CD4-positive, alpha-beta T cell (primary cell): ENCODE results near the gene PDLIM5. TPM values are rescaled to one million over a fixed set of nuclear protein-coding genes. Genes with fewer than 3 reads are reported as not detected.

Experiments used
- ATAC-seq: fragments of 200-7000 bp; cut with Tn5 transposase; one replicate; pipeline ENCODE4 v1.10.0; 2022; ENCODE audit warnings: mild to moderate bottlenecking; ENCODE audit not compliant: poor library complexity
- CTCF ChIA-PET: fragments of 350-600 bp; sonication (Branson Sonifier 250); formaldehyde crosslinking; loops from one replicate; lab custom pipeline; 2021; ENCODE audit warnings: antibody characterized with exemption, inconsistent platforms; lab: Charles Lee
- POLR2A ChIA-PET: fragments of 350-600 bp; sonication (Branson Sonifier 250); formaldehyde crosslinking; loops from one replicate; lab custom pipeline; 2021; ENCODE audit warnings: antibody characterized with exemption, inconsistent platforms; lab: Charles Lee
- DNase-seq, 14 experiments: peaks; one replicate each; pipeline ENCODE4 v3.0.0-alpha.2; 2013 to 2020; ENCODE audit warnings: mixed read lengths in 2 of 14
- H3K27ac ChIP-seq, 2 donors: one replicate each; pipeline versions ENCODE4 v1.5.1 to v1.7.0; 2013; ENCODE audit warnings: low read length in 2 of 2, low read depth in 1 of 2, mild to moderate bottlenecking in 1 of 2
- H3K27me3 ChIP-seq, 2 experiments: 1 replicate in 1 of 2; 2 replicates in 1 of 2; pipeline versions ENCODE4 v1.6.1 to v1.7.0; 2013; ENCODE audit warnings: low read length in 2 of 2, control low read depth in 1 of 2, mild to moderate bottlenecking in 1 of 2, moderate library complexity in 1 of 2; ENCODE audit not compliant: insufficient read depth in 2 of 2, control insufficient read depth in 1 of 2
- H3K36me3 ChIP-seq: one replicate; pipeline ENCODE4 v1.6.1; 2013; ENCODE audit warnings: low read length, control low read depth; ENCODE audit not compliant: insufficient read depth
- H3K4me1 ChIP-seq: one replicate; pipeline ENCODE4 v1.6.1; 2013; ENCODE audit warnings: low read length, control low read depth; ENCODE audit not compliant: insufficient read depth
- H3K4me3 ChIP-seq: one replicate; pipeline ENCODE4 v1.5.1; 2013; ENCODE audit warnings: mild to moderate bottlenecking, low read length, moderate library complexity
- H3K9me3 ChIP-seq, 2 experiments: 1 replicate in 1 of 2; 2 replicates in 1 of 2; pipeline versions ENCODE4 v1.6.1 to v1.7.0; 2013; ENCODE audit warnings: low read length in 2 of 2, mild to moderate bottlenecking in 2 of 2, control low read depth in 1 of 2, moderate library complexity in 1 of 2; ENCODE audit not compliant: control insufficient read depth in 1 of 2, insufficient read depth in 1 of 2
- H3K27ac Mint-ChIP-seq: one replicate; pipeline ENCODE4 v1.8.0; 2020; ENCODE audit warnings: mixed read lengths
- H3K27me3 Mint-ChIP-seq: one replicate; pipeline ENCODE4 v1.8.0; 2021; ENCODE audit warnings: mixed read lengths
- H3K36me3 Mint-ChIP-seq: one replicate; pipeline ENCODE4 v1.8.0; 2021; ENCODE audit warnings: low read depth, mixed read lengths
- H3K4me1 Mint-ChIP-seq: one replicate; pipeline ENCODE4 v1.8.0; 2021; ENCODE audit warnings: low read depth, mixed read lengths
- H3K4me3 Mint-ChIP-seq: one replicate; pipeline ENCODE4 v1.8.0; 2020; ENCODE audit warnings: mild to moderate bottlenecking, mixed read lengths
- H3K9me3 Mint-ChIP-seq: one replicate; pipeline ENCODE4 v1.8.0; 2020; ENCODE audit warnings: mixed read lengths
- CTCF ChIP-seq: fragments of 200-600 bp; IDR thresholded peaks from one replicate; pipeline ENCODE4 v1.8.0; 2022; ENCODE audit warnings: antibody characterized with exemption, mild to moderate bottlenecking
- intact Hi-C, 2 experiments: fragments of 100-400 bp; cut with DNase I in 1 of 2; cut with micrococcal nuclease in 1 of 2; formaldehyde crosslinking; loops; one replicate each; pipeline versions ENCODE4 v1.15.1 to v1.9.0; 2023 to 2025; cut with DNase I, micrococcal nuclease
- total RNA-seq, 174 experiments: library from RNA in 2 of 174; stranded (reverse) in 2 of 174; gene quantifications; one replicate each; pipeline ENCODE4 v1.2.3 and lab custom pipeline; 2021 to 2026

Gene PDLIM5
- total RNA-seq, 2 experiments from 2014 or later = 23.0 to 23.1 TPM

DNA sequence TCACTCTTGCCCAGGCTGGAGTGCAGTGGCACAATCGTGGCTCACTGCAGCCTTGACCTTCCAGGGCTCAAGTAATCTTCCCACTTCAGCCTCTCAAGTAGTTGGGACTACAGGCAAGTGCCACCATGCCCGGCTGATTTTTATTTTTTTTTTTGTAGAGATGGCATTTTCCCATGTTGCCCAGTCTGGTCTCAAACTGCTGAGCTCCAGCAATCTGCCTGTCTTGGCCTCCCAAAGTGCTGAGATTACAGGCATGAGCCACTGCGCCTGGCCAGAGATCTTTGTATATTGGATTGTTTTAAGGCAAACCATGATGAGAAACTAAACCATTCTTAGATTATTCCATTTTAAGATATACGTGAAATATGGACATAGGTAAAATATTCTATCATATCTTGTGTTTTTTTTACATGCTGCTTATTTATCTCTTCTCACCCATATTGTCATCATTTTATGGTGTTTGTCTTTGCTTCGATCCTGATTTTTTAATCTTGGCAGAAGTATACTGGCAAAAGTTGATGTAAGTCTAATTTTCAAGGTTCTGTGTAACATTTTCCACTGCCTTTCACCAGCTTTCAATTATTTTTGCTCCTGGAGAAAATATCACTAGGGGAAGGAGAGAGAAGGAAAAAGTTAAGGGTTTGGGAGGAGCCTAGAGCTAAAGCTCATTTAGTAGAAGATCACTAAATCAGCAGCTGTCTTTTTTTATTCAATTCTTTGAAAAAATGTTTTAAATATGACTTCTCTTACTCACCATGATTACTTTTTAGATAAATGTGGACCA, 27.8 kb downstream of the PDLIM5 start:
- H3K27ac ChIP-seq = no peak overlapping the region
- no peaks in the 10 kb centered on the region for H3K36me3 ChIP-seq
- H3K4me3 ChIP-seq = no peak overlapping the region
- no peaks in the 10 kb centered on the region for H3K9me3 Mint-ChIP-seq
- no peaks in the 10 kb centered on the region for H3K4me1 ChIP-seq
- H3K36me3 Mint-ChIP-seq = no peaks in the 10 kb centered on the region
- peaks cover 8% of the 10 kb centered on the region for H3K4me1 Mint-ChIP-seq
- TF ChIP-seq CTCF = no peak
- no peaks in the 10 kb centered on the region for H3K27me3 Mint-ChIP-seq
- no peaks in the 10 kb centered on the region for H3K27me3 ChIP-seq
- H3K9me3 ChIP-seq = no peaks in the 10 kb centered on the region
- ChIA-PET POLR2A (interaction anchor here (0.6 kb wide), 1 partner anchor 61 kb away, joined by 3 read pairs; no protein-coding TSS in a partner anchor), CTCF (interaction anchor here (0.7 to 1.0 kb wide), 2 partner anchors 52 to 177 kb away, joined by 3 to 4 read pairs; no protein-coding TSS in a partner anchor)
- no peak overlapping the region for H3K4me3 Mint-ChIP-seq
- intact Hi-C loops = no loop called here
- no peak for ATAC-seq
- no peak for DNase-seq
- no peak overlapping the region for H3K27ac Mint-ChIP-seq

- ChIA-PET POLR2A (interaction anchor here (0.6 kb wide), 1 partner anchor 62 kb away, joined by 3 read pairs; no protein-coding TSS in a partner anchor), CTCF (interaction anchor here (1.0 kb wide), 1 partner anchor 53 kb away, joined by 3 read pairs; no protein-coding TSS in a partner anchor)
- H3K36me3 ChIP-seq = no peaks in the 10 kb centered on the region
- intact Hi-C loops = no loop called here
- no peak for DNase-seq
- Mint-ChIP-seq H3K4me1 (peaks cover 15% of the 10 kb centered on the region), H3K36me3 (no peaks in the 10 kb centered on the region), H3K9me3 (no peaks in the 10 kb centered on the region), H3K27ac (no peak overlapping the region), H3K4me3 (no peak overlapping the region), H3K27me3 (no peaks in the 10 kb centered on the region)
- no peak for ATAC-seq
- H3K9me3 ChIP-seq = no peaks in the 10 kb centered on the region
- H3K27me3 ChIP-seq = no peaks in the 10 kb centered on the region
- H3K4me3 ChIP-seq = no peak overlapping the region
- no peaks in the 10 kb centered on the region for H3K4me1 ChIP-seq
- no peak for TF ChIP-seq CTCF
- H3K27ac ChIP-seq = no peak overlapping the region
Observed at GRCh38 chr4:94480362-94480951, 28.7 kb downstream of the PDLIM5 start.

GRCh38 chr4:94483895-94484294, 32.2 kb downstream of the PDLIM5 start:
- no peak overlapping the region for H3K4me3 Mint-ChIP-seq
- peaks cover 11% of the 10 kb centered on the region for H3K4me1 Mint-ChIP-seq
- H3K27me3 Mint-ChIP-seq = no peaks in the 10 kb centered on the region

More at GRCh38 chr4:94483895-94484294, 32.2 kb downstream of the PDLIM5 start:
- TF ChIP-seq CTCF = no peak
- DNase-seq = no peak
- H3K9me3 ChIP-seq = no peaks in the 10 kb centered on the region
- no peaks in the 10 kb centered on the region for H3K36me3 ChIP-seq
- intact Hi-C loops = no loop called here
- H3K4me3 ChIP-seq = no peak overlapping the region
- H3K27ac ChIP-seq = no peak overlapping the region
- Mint-ChIP-seq H3K36me3 (no peaks in the 10 kb centered on the region), H3K27ac (no peak overlapping the region), H3K9me3 (no peaks in the 10 kb centered on the region)
- ChIA-PET POLR2A (no interaction called here), CTCF (no interaction called here)
- ATAC-seq = no peak
- H3K27me3 ChIP-seq = no peaks in the 10 kb centered on the region
- H3K4me1 ChIP-seq = no peaks in the 10 kb centered on the region
